GM18858 (cell line): ENCODE results near the gene AMH.
"Not testable (repeated sequence)": the region's sequence is repeated elsewhere in the genome, so short reads cannot be mapped to it uniquely, and the experiment has no call there.

Experiments used
- ATAC-seq: cut with Tn5 transposase; IDR thresholded peaks from one replicate; pipeline ENCODE4 v1.9.1; 2021; ENCODE audit not compliant: unreplicated experiment

AMH gene

GRCh38 chr19:2268480-2268830 is 19.3 kb downstream of the AMH start:
- ATAC-seq, result no peak

- no peak for ATAC-seq
Observed at GRCh38 chr19:2268861-2269243, 19.7 kb downstream of the AMH start.

GRCh38 chr19:2269244-2270156 is 20.4 kb downstream of the AMH start:
- no peak for ATAC-seq

- no peak for ATAC-seq
Observed at GRCh38 chr19:2270157-2270422, 21.0 kb downstream of the AMH start.

- ATAC-seq, result no peak
Observed at GRCh38 chr19:2270423-2271233, 21.5 kb downstream of the AMH start.

GRCh38 chr19:2271234-2272103 is 22.3 kb downstream of the AMH start:
- no peak for ATAC-seq

GRCh38 chr19:2273356-2274184 is 24.4 kb downstream of the AMH start:
- ATAC-seq, result no peak

GRCh38 chr19:2274185-2274711 is 25.1 kb downstream of the AMH start:
- no peak for ATAC-seq

- ATAC-seq, result no peak
Observed at GRCh38 chr19:2274931-2275535, 25.9 kb downstream of the AMH start.

- ATAC-seq, result no peak
Observed at GRCh38 chr19:2275588-2276428, 26.7 kb downstream of the AMH start.

GRCh38 chr19:2276429-2276986 is 27.4 kb downstream of the AMH start:
- ATAC-seq, result no peak

GRCh38 chr19:2277138-2277537 is 28.0 kb downstream of the AMH start:
- ATAC-seq, result no peak

- ATAC-seq, result no peak
Observed at GRCh38 chr19:2278459-2279158, 29.5 kb downstream of the AMH start.

- ATAC-seq, result no peak
Observed at GRCh38 chr19:2280633-2281264, 31.6 kb downstream of the AMH start.

GRCh38 chr19:2281265-2282061 is 32.3 kb downstream of the AMH start:
- not testable (repeated sequence) for ATAC-seq

GRCh38 chr19:2282062-2282861 is 33.1 kb downstream of the AMH start, which contains the start of gene PEAK3:
TSS of gene PEAK3 (minus strand) at chr19:2282175. CDS start at chr19:2280931, 1,244 bp downstream.
- no peak for ATAC-seq
